Tibial artery (tissue), 4 donors: ENCODE data around the gene COMMD9.

Source experiments
- DNase-seq, 2 donors: peaks; one replicate each; pipeline ENCODE4 v3.0.0-alpha.2; 2019
- H3K27ac ChIP-seq, 2 donors: fragments of 200-600 bp; sonication (generic) in 1 of 2; 1 replicate in 1 of 2; 2 replicates in 1 of 2; pipeline ENCODE4 v1.5.1; 2018 to 2019; ENCODE audit warnings: mild to moderate bottlenecking in 1 of 2
- H3K27me3 ChIP-seq, 2 donors: fragments of 200-600 bp; sonication (generic) in 1 of 2; one replicate each; pipeline versions ENCODE4 v1.5.1 to v1.6.0; 2016 to 2019
- H3K36me3 ChIP-seq, 3 donors: fragments of 200-600 bp; sonication (generic) in 2 of 3; one replicate each; pipeline ENCODE4 v1.5.1; 2016 to 2019; ENCODE audit warnings: mild to moderate bottlenecking in 2 of 3
- H3K4me1 ChIP-seq, 4 donors: fragments of 200-600 bp; sonication (generic) in 2 of 4; 1 replicate in 3 of 4; 2 replicates in 1 of 4; pipeline ENCODE4 v1.5.1; 2016 to 2019
- H3K4me3 ChIP-seq, 2 donors: fragments of 200-600 bp; sonication (generic) in 1 of 2; 1 replicate in 1 of 2; 2 replicates in 1 of 2; pipeline ENCODE4 v1.5.1; 2018 to 2019; ENCODE audit warnings: mild to moderate bottlenecking in 2 of 2
- H3K9me3 ChIP-seq, 3 donors: fragments of 200-600 bp; sonication (generic) in 1 of 3; one replicate each; pipeline ENCODE4 v1.5.1; 2016 to 2019
- CTCF ChIP-seq, 2 experiments: fragments of 200-600 bp in 1 of 2; fragments of 450-650 bp in 1 of 2; IDR thresholded peaks; one replicate each; pipeline ENCODE4 v1.5.1; 2017 to 2019; ENCODE audit warnings: antibody characterized with exemption in 2 of 2, mild to moderate bottlenecking in 1 of 2, moderate library complexity in 1 of 2
- intact Hi-C: fragments of 100-400 bp; cut with DNase I; formaldehyde crosslinking; loops from one replicate; pipeline ENCODE4 v1.15.0; 2023; ENCODE audit warnings: low total_unique reads

The COMMD9 gene

GRCh38 chr11:36295926-36296325, 6.7 kb upstream of the COMMD9 start, which contains the start of gene PRR5L:
TSS of gene PRR5L (plus strand) at chr11:36296288. CDS start at chr11:36401122, 104,834 bp downstream.
- no peak for DNase-seq
- intact Hi-C loops: loop anchor here (10.0 kb wide), 1 partner anchor 299 kb away; the partner anchor contains the start of genes IFTAP and RAG2
- no peaks in the 10 kb centered on the region for H3K9me3 ChIP-seq
- TF ChIP-seq CTCF (IDR thresholded peaks at IDR 0.05): no peak
- H3K27ac ChIP-seq: no peak within 1 kb of the TSS
- no peaks in the 10 kb centered on the region for H3K4me1 ChIP-seq
- no peaks in the 10 kb centered on the region for H3K27me3 ChIP-seq
- H3K4me3 ChIP-seq: no peak within 1 kb of the TSS
- H3K36me3 ChIP-seq: no peaks in the 10 kb centered on the region

GRCh38 chr11:36292311-36292722, 3.1 kb upstream of the COMMD9 start:
- no peaks in the 10 kb centered on the region for H3K9me3 ChIP-seq
- intact Hi-C loops: loop anchor here (10.0 kb wide), 1 partner anchor 302 kb away; the partner anchor contains the start of genes IFTAP and RAG2
- H3K27ac ChIP-seq: no peak overlapping the region
- H3K4me1 ChIP-seq: peaks cover 0 to 18% (median 13%) of the 10 kb centered on the region in 4 donors
- DNase-seq: no peak
- peak; percentile 28 to 52 for TF ChIP-seq CTCF (IDR thresholded peaks at IDR 0.05)
- H3K27me3 ChIP-seq: no peaks in the 10 kb centered on the region
- no peaks in the 10 kb centered on the region for H3K36me3 ChIP-seq
- no peak overlapping the region for H3K4me3 ChIP-seq

- intact Hi-C loops: no loop called here
- H3K27ac ChIP-seq: peak overlapping the region; percentile 21 to 30
These were observed 590 bp downstream of the COMMD9 start for GRCh38 chr11:36288442-36289225.

GRCh38 chr11:36282926-36283325, 6.3 kb downstream of the COMMD9 start:
- Histone ChIP-seq H3K36me3 (peaks cover 9 to 25% (median 11%) of the 10 kb centered on the region in 3 donors), H3K9me3 (no peaks in the 10 kb centered on the region), H3K27me3 (no peaks in the 10 kb centered on the region), H3K4me3 (no peak overlapping the region), H3K4me1 (peaks cover 0 to 5% (median 3%) of the 10 kb centered on the region in 4 donors), H3K27ac (no peak overlapping the region)
- intact Hi-C loops: no loop called here
- TF ChIP-seq CTCF (IDR thresholded peaks at IDR 0.05): no peak
- DNase-seq: no peak

More at GRCh38 chr11:36288442-36289225, 590 bp downstream of the COMMD9 start:
- no peaks in the 10 kb centered on the region for H3K36me3 ChIP-seq
- peak overlapping the region; percentile 56 to 59 for H3K4me3 ChIP-seq
- H3K9me3 ChIP-seq: no peaks in the 10 kb centered on the region
- peaks cover 0 to 18% (median 13%) of the 10 kb centered on the region in 4 donors for H3K4me1 ChIP-seq
- no peaks in the 10 kb centered on the region for H3K27me3 ChIP-seq
- TF ChIP-seq CTCF (IDR thresholded peaks at IDR 0.05): no peak
- no peak for DNase-seq

GRCh38 chr11:36281850-36282249, 7.4 kb downstream of the COMMD9 start:
- Histone ChIP-seq H3K27ac (no peak overlapping the region), H3K36me3 (peaks cover 11 to 36% (median 16%) of the 10 kb centered on the region in 3 donors)

More at GRCh38 chr11:36281850-36282249, 7.4 kb downstream of the COMMD9 start:
- intact Hi-C loops: no loop called here
- Histone ChIP-seq H3K9me3 (no peaks in the 10 kb centered on the region), H3K4me3 (no peak overlapping the region), H3K4me1 (no peaks in the 10 kb centered on the region), H3K27me3 (no peaks in the 10 kb centered on the region)
- DNase-seq: no peak
- TF ChIP-seq CTCF (IDR thresholded peaks at IDR 0.05): no peak
